ENCODE data around the gene PZP. TPM values are rescaled to one million over a fixed set of nuclear protein-coding genes. Genes with fewer than 3 reads are reported as not detected.

The PZP gene
- total RNA-seq, 1 donor from 2014 or later, result 0.07 TPM

DNA sequence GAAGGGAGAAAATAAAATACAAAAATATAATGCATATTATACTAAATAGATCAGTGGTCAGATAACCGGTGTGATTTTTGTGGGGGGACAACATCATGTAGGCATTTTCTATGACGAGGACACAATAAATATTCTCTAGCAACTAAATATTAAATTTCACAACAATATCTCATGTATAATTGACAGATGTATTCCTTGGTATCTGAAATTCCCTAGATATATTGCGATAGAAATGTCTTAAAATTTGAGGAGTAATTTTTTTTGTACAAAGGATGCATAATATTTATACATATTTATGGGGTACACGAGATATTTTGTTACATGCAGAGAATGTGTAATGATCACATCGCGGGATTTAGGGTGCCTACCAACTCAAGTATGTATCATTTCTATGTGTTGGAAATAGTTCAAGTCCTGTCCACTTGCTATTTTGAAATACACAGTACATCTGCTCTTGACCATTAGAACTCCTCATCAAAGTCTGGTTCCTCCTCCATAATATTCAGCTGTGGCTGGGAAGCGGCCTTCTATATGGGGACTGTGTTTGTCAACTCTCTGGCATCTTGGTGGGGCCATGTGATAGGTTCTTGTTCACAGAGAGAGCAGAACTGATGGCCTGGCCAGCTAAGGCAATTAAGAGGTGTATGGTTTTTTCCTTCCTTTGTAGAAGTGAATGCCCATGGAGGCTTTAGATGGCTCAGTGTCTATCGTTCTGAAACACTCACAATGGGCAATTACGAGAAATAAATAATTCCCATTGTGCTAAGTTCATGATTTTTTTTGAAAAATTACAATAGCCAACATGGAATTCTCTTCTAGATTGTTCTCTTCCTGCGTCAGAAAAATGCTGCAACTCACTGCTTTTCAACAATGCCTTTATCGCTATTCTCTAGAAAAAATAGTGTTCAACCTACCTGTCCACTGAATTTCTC is 101.3 kb downstream of the PZP start:
- TF ChIP-seq, protein P1, sequence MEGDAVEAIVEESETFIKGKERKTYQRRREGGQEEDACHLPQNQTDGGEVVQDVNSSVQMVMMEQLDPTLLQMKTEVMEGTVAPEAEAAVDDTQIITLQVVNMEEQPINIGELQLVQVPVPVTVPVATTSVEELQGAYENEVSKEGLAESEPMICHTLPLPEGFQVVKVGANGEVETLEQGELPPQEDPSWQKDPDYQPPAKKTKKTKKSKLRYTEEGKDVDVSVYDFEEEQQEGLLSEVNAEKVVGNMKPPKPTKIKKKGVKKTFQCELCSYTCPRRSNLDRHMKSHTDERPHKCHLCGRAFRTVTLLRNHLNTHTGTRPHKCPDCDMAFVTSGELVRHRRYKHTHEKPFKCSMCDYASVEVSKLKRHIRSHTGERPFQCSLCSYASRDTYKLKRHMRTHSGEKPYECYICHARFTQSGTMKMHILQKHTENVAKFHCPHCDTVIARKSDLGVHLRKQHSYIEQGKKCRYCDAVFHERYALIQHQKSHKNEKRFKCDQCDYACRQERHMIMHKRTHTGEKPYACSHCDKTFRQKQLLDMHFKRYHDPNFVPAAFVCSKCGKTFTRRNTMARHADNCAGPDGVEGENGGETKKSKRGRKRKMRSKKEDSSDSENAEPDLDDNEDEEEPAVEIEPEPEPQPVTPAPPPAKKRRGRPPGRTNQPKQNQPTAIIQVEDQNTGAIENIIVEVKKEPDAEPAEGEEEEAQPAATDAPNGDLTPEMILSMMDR (conservative IDR thresholded peaks at IDR 0.05), result no peak
- Mint-ChIP-seq H3K4me3 (no peak overlapping the region), H3K36me3 (peaks cover 5% of the 10 kb centered on the region), H3K27me3 (no peaks in the 10 kb centered on the region), H3K27ac (no peak overlapping the region), H3K4me1 (ENCODE audit: unreplicated experiment) (no peaks in the 10 kb centered on the region), H3K9me3 (no peaks in the 10 kb centered on the region)
- no peak for DNase-seq (ENCODE audit: extremely low spot score, unreplicated experiment)

- H3K4me3 Mint-ChIP-seq, result no peak overlapping the region
- no peaks in the 10 kb centered on the region for H3K27me3 Mint-ChIP-seq
- TF ChIP-seq, protein P1 (conservative IDR thresholded peaks at IDR 0.05), result no peak
- H3K36me3 Mint-ChIP-seq, result peaks cover 5% of the 10 kb centered on the region
- H3K27ac Mint-ChIP-seq, result no peak overlapping the region
- DNase-seq (ENCODE audit: extremely low spot score, unreplicated experiment), result no peak
- H3K9me3 Mint-ChIP-seq, result no peaks in the 10 kb centered on the region
- H3K4me1 Mint-ChIP-seq (ENCODE audit: unreplicated experiment), result no peaks in the 10 kb centered on the region
These were observed 102.1 kb downstream of the PZP start for GRCh38 chr12:9106067-9106466.

DNA sequence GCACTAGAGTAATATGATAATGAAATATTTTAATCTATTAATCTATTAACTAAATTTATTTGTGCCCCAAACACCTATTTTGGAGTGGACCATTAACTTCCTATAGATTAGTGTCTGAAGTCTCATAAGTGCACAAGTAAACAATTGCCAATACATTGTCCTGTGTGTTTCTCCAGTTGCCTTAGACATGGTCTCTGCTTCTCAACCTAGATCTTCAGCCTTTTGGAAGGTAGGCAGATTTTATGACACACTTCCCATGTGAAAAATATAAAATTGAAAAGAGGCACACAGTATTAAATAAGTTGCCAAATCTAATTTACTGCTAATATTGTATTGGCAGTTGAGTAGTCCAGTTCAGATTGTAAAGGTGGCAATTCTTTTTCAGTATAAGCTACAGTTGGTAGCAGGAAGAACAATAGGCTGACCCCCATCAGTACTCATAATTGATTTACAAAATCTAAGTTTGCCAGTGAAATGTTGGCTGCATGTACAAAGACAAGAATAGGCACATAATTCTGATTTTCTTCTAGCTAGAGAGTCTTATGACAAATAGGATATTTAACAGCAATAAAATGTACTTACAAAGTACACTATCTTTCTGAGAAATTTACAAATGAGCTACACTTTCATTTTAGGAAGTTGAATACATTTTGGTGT is 103.3 kb downstream of the PZP start:
- peaks cover 5% of the 10 kb centered on the region for H3K36me3 Mint-ChIP-seq
- no peak for DNase-seq (ENCODE audit: extremely low spot score, unreplicated experiment)
- H3K4me3 Mint-ChIP-seq, result no peak overlapping the region
- H3K9me3 Mint-ChIP-seq, result no peaks in the 10 kb centered on the region
- H3K27ac Mint-ChIP-seq, result no peak overlapping the region
- no peaks in the 10 kb centered on the region for H3K4me1 Mint-ChIP-seq (ENCODE audit: unreplicated experiment)
- no peaks in the 10 kb centered on the region for H3K27me3 Mint-ChIP-seq
- TF ChIP-seq, protein P1 (conservative IDR thresholded peaks at IDR 0.05), result no peak

DNA sequence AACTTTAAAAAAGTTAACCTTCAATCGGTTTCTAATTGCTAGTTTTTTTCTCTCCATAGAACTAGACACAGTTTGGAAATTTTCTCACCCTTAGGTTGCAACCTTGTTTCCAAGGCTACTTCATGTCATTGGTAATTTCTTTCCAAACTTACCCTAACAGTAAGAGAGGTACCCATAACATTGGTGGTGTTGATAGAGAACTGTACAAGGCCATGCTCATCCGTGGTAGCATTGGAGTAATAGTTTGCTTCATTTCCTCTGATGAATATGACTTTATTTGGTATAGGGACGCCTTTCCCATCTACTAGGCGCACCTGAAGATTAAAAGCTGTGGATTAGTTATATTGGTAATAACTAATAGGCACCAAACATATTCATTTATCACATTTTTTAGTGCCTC is 104.1 kb downstream of the PZP start:
- no peaks in the 10 kb centered on the region for H3K4me1 Mint-ChIP-seq (ENCODE audit: unreplicated experiment)
- H3K4me3 Mint-ChIP-seq, result no peak overlapping the region
- no peak for DNase-seq (ENCODE audit: extremely low spot score, unreplicated experiment)
- TF ChIP-seq, protein P1 (conservative IDR thresholded peaks at IDR 0.05), result no peak
- H3K9me3 Mint-ChIP-seq, result no peaks in the 10 kb centered on the region
- H3K36me3 Mint-ChIP-seq, result peaks cover 5% of the 10 kb centered on the region
- no peak overlapping the region for H3K27ac Mint-ChIP-seq
- H3K27me3 Mint-ChIP-seq, result no peaks in the 10 kb centered on the region

DNA sequence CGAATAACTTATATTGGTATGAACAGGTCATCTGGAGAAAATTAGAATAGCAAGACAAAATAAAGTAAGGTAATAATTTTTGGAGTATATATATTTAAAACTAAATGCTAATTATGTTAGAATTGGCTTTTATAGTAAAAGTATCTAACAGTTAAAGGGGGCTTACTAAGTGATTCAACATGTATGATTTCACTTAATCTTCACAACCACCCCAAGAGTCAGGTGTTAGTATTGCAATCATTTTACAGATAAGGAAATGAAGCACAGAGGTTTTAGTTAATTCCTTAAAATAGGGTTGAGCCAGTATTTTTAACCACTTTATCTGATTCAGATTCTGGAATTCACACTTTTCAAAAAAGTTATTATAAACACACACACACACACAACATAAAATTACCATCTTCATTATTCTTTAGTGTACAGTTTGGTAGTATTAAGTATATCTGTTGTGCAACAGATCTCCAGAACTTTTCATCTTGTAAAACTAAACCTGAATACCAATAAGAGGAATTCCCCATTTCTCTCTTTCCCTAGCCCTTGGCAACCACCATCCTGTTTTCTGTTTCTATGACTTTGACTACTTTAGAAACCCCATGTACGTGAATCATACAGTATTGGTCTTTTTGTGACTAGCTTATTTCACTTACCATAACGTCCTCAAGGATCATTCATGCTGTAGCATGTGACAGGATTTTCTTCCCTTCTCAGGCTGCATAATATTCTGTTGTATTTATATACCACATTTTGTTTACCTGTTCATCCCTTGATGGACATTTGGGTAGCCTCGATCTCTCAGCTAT is 104.9 kb downstream of the PZP start:
- no peaks in the 10 kb centered on the region for H3K9me3 Mint-ChIP-seq
- no peak overlapping the region for H3K4me3 Mint-ChIP-seq
- H3K27ac Mint-ChIP-seq, result no peak overlapping the region
- TF ChIP-seq, protein P1 (conservative IDR thresholded peaks at IDR 0.05), result no peak
- no peak for DNase-seq (ENCODE audit: extremely low spot score, unreplicated experiment)
- no peaks in the 10 kb centered on the region for H3K27me3 Mint-ChIP-seq
- no peaks in the 10 kb centered on the region for H3K4me1 Mint-ChIP-seq (ENCODE audit: unreplicated experiment)
- no peaks in the 10 kb centered on the region for H3K36me3 Mint-ChIP-seq

Data from type B pancreatic cell (in vitro differentiated cells).